Stromal cell of bone marrow (primary cell): Measurements from ENCODE around the gene SOBP.

Experiments used
- DNase-seq: peaks from one replicate; pipeline ENCODE4 v3.0.0-alpha.2; 2012; ENCODE audit warnings: low read depth

SOBP gene

GRCh38 chr6:107554326-107554725 lies 64.4 kb downstream of the SOBP start:
- no peak for DNase-seq

GRCh38 chr6:107554918-107555317 lies 65.0 kb downstream of the SOBP start:
- DNase-seq = no peak

GRCh38 chr6:107555449-107555848 lies 65.5 kb downstream of the SOBP start:
- no peak for DNase-seq

GRCh38 chr6:107556082-107556481 lies 66.2 kb downstream of the SOBP start:
- no peak for DNase-seq

GRCh38 chr6:107557698-107558097 lies 67.8 kb downstream of the SOBP start:
- no peak for DNase-seq

- peak; percentile 49 for DNase-seq
Observed at GRCh38 chr6:107560657-107561056, 70.7 kb downstream of the SOBP start.

- no peak for DNase-seq
Observed at GRCh38 chr6:107561306-107561705, 71.4 kb downstream of the SOBP start.

- no peak for DNase-seq
Observed at GRCh38 chr6:107563694-107564588, 74.0 kb downstream of the SOBP start.

GRCh38 chr6:107564589-107564951 lies 74.7 kb downstream of the SOBP start:
- DNase-seq = peak; percentile 22

GRCh38 chr6:107565165-107565723 lies 75.3 kb downstream of the SOBP start:
- DNase-seq = no peak

GRCh38 chr6:107567643-107568042 lies 77.7 kb downstream of the SOBP start:
- DNase-seq = no peak

GRCh38 chr6:107569473-107569872 lies 79.6 kb downstream of the SOBP start:
- DNase-seq = no peak

GRCh38 chr6:107571354-107571753 lies 81.4 kb downstream of the SOBP start:
- DNase-seq = no peak

- no peak for DNase-seq
Observed at GRCh38 chr6:107572886-107573285, 83.0 kb downstream of the SOBP start.

GRCh38 chr6:107574856-107575255 lies 84.9 kb downstream of the SOBP start:
- no peak for DNase-seq

GRCh38 chr6:107576852-107577251 lies 86.9 kb downstream of the SOBP start:
- peak; percentile 72 for DNase-seq

GRCh38 chr6:107578642-107579341 lies 88.9 kb downstream of the SOBP start:
- DNase-seq = no peak

- DNase-seq = no peak
Observed at GRCh38 chr6:107579456-107580056, 89.6 kb downstream of the SOBP start.

GRCh38 chr6:107582086-107582485 lies 92.2 kb downstream of the SOBP start:
- DNase-seq = no peak

GRCh38 chr6:107584726-107585125 lies 94.8 kb downstream of the SOBP start:
- no peak for DNase-seq

- no peak for DNase-seq
Observed at GRCh38 chr6:107585815-107586435, 96.0 kb downstream of the SOBP start.

GRCh38 chr6:107587451-107587850 lies 97.5 kb downstream of the SOBP start:
- DNase-seq = no peak
